ENCODE data around the gene CYTH3. TPM values are rescaled to one million over a fixed set of nuclear protein-coding genes. Genes with fewer than 3 reads are reported as not detected.

Gene CYTH3
- total and polyA plus RNA-seq, 9 donors, result 14.8 to 29.6 (median 18.9) TPM

DNA sequence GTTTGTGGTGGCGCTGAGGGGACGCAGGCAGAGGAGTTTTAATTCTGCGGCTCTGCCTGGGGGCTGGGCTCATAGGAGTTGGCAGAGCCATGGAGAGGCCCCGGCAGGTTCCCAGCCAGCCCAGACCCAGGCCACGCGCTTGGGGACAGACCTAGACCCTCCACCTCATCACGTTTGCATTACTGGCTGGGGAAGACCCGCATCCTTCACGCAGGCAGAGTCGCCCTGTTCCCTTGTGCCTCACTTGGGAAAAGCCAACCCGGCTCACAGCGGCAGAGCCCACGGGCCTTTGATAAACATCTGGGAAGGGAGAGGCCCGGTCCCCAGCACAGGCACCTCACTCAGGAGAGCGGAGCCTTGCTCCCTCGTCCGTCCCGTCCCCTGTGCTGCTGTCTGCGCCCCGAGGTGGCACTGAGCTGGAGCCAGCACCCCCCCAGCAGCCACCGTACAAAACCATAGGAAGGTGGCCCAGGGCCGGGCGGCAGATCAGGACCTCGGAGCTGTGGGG, 112.8 kb downstream of the CYTH3 start:
- Histone ChIP-seq H3K36me3 (no peaks in the 10 kb centered on the region), H3K4me3 (no peak overlapping the region), H3K4me1 (ENCODE audit: insufficient read depth) (no peaks in the 10 kb centered on the region), H3K9me3 (no peaks in the 10 kb centered on the region), H3K27me3 (no peaks in the 10 kb centered on the region), H3K27ac (no peak overlapping the region)
- TF ChIP-seq EP300 (IDR thresholded peaks at IDR 0.05) (no peak), POLR2A (IDR thresholded peaks at IDR 0.05) (no peak)
- TF ChIP-seq, protein P1, sequence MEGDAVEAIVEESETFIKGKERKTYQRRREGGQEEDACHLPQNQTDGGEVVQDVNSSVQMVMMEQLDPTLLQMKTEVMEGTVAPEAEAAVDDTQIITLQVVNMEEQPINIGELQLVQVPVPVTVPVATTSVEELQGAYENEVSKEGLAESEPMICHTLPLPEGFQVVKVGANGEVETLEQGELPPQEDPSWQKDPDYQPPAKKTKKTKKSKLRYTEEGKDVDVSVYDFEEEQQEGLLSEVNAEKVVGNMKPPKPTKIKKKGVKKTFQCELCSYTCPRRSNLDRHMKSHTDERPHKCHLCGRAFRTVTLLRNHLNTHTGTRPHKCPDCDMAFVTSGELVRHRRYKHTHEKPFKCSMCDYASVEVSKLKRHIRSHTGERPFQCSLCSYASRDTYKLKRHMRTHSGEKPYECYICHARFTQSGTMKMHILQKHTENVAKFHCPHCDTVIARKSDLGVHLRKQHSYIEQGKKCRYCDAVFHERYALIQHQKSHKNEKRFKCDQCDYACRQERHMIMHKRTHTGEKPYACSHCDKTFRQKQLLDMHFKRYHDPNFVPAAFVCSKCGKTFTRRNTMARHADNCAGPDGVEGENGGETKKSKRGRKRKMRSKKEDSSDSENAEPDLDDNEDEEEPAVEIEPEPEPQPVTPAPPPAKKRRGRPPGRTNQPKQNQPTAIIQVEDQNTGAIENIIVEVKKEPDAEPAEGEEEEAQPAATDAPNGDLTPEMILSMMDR (IDR thresholded peaks at IDR 0.05), result no peak
- intact Hi-C loops (cut with DNase I), result loop anchor here (2.0 to 5.0 kb wide), 2 partner anchors 163 to 165 kb away; no protein-coding TSS in a partner anchor
- WGBS, 3 donors, result 76 to 86% (median 82%) methylated on average over 23 to 24 of the region's 24 CpGs
- no peak for DNase-seq

- Histone ChIP-seq H3K4me1 (ENCODE audit: insufficient read depth) (no peaks in the 10 kb centered on the region), H3K4me3 (no peak overlapping the region), H3K27ac (no peak overlapping the region), H3K36me3 (no peaks in the 10 kb centered on the region), H3K27me3 (no peaks in the 10 kb centered on the region), H3K9me3 (no peaks in the 10 kb centered on the region)
- TF ChIP-seq, protein P1 (IDR thresholded peaks at IDR 0.05), result no peak
- TF ChIP-seq EP300 (IDR thresholded peaks at IDR 0.05) (no peak), POLR2A (IDR thresholded peaks at IDR 0.05) (no peak)
- no peak for DNase-seq
- 90 to 92% (median 91%) methylated on average over 11 of the region's 11 CpGs for WGBS, 3 donors
- intact Hi-C loops (cut with DNase I), result loop anchor here in 2 of 4 donors (2.0 to 5.0 kb wide), 2 partner anchors 163 to 166 kb away; no protein-coding TSS in a partner anchor
Observed at GRCh38 chr7:6159097-6159483, 113.3 kb downstream of the CYTH3 start.

GRCh38 chr7:6158424-6159096, 113.9 kb downstream of the CYTH3 start:
- no peaks in the 10 kb centered on the region for H3K36me3 ChIP-seq
- no peak overlapping the region for H3K4me3 ChIP-seq
- H3K4me1 ChIP-seq (ENCODE audit: insufficient read depth), result no peaks in the 10 kb centered on the region
- H3K27me3 ChIP-seq, result no peaks in the 10 kb centered on the region
- WGBS, 3 donors, result 86 to 89% (median 88%) methylated on average over 29 of the region's 29 CpGs
- intact Hi-C loops (cut with DNase I), result loop anchor here in 2 of 4 donors (2.0 to 5.0 kb wide), 2 partner anchors 164 to 166 kb away; no protein-coding TSS in a partner anchor
- no peak for TF ChIP-seq EP300 (IDR thresholded peaks at IDR 0.05)
- TF ChIP-seq, protein P1 (IDR thresholded peaks at IDR 0.05), result no peak
- no peak for TF ChIP-seq POLR2A (IDR thresholded peaks at IDR 0.05)
- no peak for DNase-seq
- H3K9me3 ChIP-seq, result no peaks in the 10 kb centered on the region
- H3K27ac ChIP-seq, result no peak overlapping the region

GRCh38 chr7:6157685-6158423, 114.6 kb downstream of the CYTH3 start:
- Histone ChIP-seq H3K4me1 (ENCODE audit: insufficient read depth) (no peaks in the 10 kb centered on the region), H3K27ac (no peak overlapping the region), H3K9me3 (no peaks in the 10 kb centered on the region), H3K36me3 (no peaks in the 10 kb centered on the region), H3K27me3 (no peaks in the 10 kb centered on the region), H3K4me3 (no peak overlapping the region)
- WGBS, 3 donors, result 89 to 90% (median 89%) methylated on average over 28 of the region's 28 CpGs
- DNase-seq, result no peak
- TF ChIP-seq, protein P1 (IDR thresholded peaks at IDR 0.05), result no peak
- no peak for TF ChIP-seq POLR2A (IDR thresholded peaks at IDR 0.05)
- no peak for TF ChIP-seq EP300 (IDR thresholded peaks at IDR 0.05)
- intact Hi-C loops (cut with DNase I), result loop anchor here in 2 of 4 donors (2.0 to 5.0 kb wide), 2 partner anchors 164 to 167 kb away; no protein-coding TSS in a partner anchor

Data from ovary (tissue), 9 donors.